ENCODE measurements around the gene FGGY. TPM values are rescaled to one million over a fixed set of nuclear protein-coding genes. Genes with fewer than 3 reads are reported as not detected.

The FGGY gene
- total RNA-seq, 1 experiment from 2014 or later: 17.8 TPM

DNA sequence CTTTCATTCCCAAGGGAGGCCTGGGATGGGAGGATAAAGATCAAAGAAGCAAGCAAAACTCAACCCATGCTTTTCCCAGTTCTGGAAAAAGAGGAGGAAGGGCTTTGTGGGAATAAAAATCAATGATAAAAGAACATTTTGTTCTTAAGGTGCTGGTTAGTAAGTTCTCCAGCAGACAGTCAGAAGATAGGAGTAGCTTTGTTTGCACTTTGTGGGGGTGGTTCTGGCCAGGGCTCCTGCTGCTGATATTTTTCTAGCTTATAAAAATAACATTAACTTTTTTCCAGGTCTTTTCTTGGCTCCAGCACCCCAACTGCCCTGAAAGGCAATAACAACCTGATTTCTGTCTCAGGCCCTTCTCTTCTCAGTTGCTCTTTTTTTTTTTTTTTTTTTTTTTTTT is 220.0 kb downstream of the FGGY start:
- no peaks in the 10 kb centered on the region for H3F3A ChIP-seq (ENCODE audit: insufficient read depth, low read depth)
- TF ChIP-seq, protein P1, sequence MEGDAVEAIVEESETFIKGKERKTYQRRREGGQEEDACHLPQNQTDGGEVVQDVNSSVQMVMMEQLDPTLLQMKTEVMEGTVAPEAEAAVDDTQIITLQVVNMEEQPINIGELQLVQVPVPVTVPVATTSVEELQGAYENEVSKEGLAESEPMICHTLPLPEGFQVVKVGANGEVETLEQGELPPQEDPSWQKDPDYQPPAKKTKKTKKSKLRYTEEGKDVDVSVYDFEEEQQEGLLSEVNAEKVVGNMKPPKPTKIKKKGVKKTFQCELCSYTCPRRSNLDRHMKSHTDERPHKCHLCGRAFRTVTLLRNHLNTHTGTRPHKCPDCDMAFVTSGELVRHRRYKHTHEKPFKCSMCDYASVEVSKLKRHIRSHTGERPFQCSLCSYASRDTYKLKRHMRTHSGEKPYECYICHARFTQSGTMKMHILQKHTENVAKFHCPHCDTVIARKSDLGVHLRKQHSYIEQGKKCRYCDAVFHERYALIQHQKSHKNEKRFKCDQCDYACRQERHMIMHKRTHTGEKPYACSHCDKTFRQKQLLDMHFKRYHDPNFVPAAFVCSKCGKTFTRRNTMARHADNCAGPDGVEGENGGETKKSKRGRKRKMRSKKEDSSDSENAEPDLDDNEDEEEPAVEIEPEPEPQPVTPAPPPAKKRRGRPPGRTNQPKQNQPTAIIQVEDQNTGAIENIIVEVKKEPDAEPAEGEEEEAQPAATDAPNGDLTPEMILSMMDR (conservative IDR thresholded peaks at IDR 0.05): no peak
- no peak for TF ChIP-seq EZH2 (IDR thresholded peaks at IDR 0.05; ENCODE audit: low read depth)
- ChIA-PET POLR2A (ENCODE audit: unreplicated experiment) (interaction anchor here (0.6 kb wide), 1 partner anchor 733 kb away, joined by 3 read pairs; the partner anchor contains the start of gene JUN), CTCF (no interaction called here)
- no peak for DNase-seq
- H3K4me3 ChIP-seq: no peak overlapping the region
- no peaks in the 10 kb centered on the region for H3K9me3 ChIP-seq (ENCODE audit: insufficient read depth, low read depth)
- H3K79me2 ChIP-seq (ENCODE audit: low read depth): no peaks in the 10 kb centered on the region
- H2AFZ ChIP-seq: no peak overlapping the region
- intact Hi-C loops (cut with micrococcal nuclease; ENCODE audit: unreplicated experiment): loop anchor here (10.0 kb wide), 1 partner anchor 1778 kb away; no protein-coding TSS in a partner anchor
- no peaks in the 10 kb centered on the region for H3K9me2 ChIP-seq (ENCODE audit: insufficient read depth)
- H3K27me3 ChIP-seq (ENCODE audit: insufficient read depth, low read depth): no peaks in the 10 kb centered on the region
- no TSS peak for BruUV-seq (replicated peaks)
- no peak overlapping the region for H3K4me2 ChIP-seq
- no peaks in the 10 kb centered on the region for H4K20me1 ChIP-seq (ENCODE audit: insufficient read depth)
- H3K36me3 ChIP-seq (ENCODE audit: low read depth): no peaks in the 10 kb centered on the region
- H3K27ac ChIP-seq: no peak overlapping the region
- no peaks in the 10 kb centered on the region for H3K4me1 ChIP-seq (replicated peaks; ENCODE audit: insufficient read depth)

DNA sequence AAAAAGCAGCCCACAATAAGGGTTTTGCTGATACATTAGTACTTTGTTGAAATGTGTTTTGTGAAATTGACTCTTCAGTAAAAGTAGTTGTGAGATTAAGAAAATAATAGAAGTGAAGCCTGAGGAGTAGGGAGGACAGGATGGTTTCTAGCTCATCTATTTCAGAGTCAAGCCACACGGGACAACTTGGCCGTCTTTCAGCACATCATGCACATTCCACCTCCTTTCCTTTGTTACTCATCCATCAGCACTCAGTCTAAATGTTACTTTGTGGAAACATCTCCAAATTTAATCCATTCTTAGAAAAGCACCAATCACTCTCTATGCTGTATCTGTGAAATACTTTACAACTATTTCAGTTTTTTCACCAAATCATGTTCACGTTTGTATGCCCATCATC is 223.3 kb downstream of the FGGY start:
- H3K27ac ChIP-seq: no peak overlapping the region
- TF ChIP-seq EZH2 (IDR thresholded peaks at IDR 0.05; ENCODE audit: low read depth): no peak
- TF ChIP-seq, protein P1 (conservative IDR thresholded peaks at IDR 0.05): no peak
- ChIA-PET CTCF (no interaction called here), POLR2A (ENCODE audit: unreplicated experiment) (no interaction called here)
- H3K4me3 ChIP-seq: no peak overlapping the region
- no peaks in the 10 kb centered on the region for H3F3A ChIP-seq (ENCODE audit: insufficient read depth, low read depth)
- H3K36me3 ChIP-seq (ENCODE audit: low read depth): no peaks in the 10 kb centered on the region
- intact Hi-C loops (cut with micrococcal nuclease; ENCODE audit: unreplicated experiment): no loop called here
- H3K79me2 ChIP-seq (ENCODE audit: low read depth): no peaks in the 10 kb centered on the region
- H4K20me1 ChIP-seq (ENCODE audit: insufficient read depth): no peaks in the 10 kb centered on the region
- BruUV-seq (replicated peaks): no TSS peak
- no peak for DNase-seq
- H3K4me2 ChIP-seq: no peak overlapping the region
- H3K27me3 ChIP-seq (ENCODE audit: insufficient read depth, low read depth): no peaks in the 10 kb centered on the region
- no peaks in the 10 kb centered on the region for H3K9me2 ChIP-seq (ENCODE audit: insufficient read depth)
- H2AFZ ChIP-seq: no peak overlapping the region
- no peaks in the 10 kb centered on the region for H3K9me3 ChIP-seq (ENCODE audit: insufficient read depth, low read depth)
- H3K4me1 ChIP-seq (replicated peaks; ENCODE audit: insufficient read depth): no peaks in the 10 kb centered on the region

GRCh38 chr1:59520827-59521418 is 224.0 kb downstream of the FGGY start:
- H3K27ac ChIP-seq: no peak overlapping the region
- TF ChIP-seq EZH2 (IDR thresholded peaks at IDR 0.05; ENCODE audit: low read depth): no peak
- TF ChIP-seq, protein P1 (conservative IDR thresholded peaks at IDR 0.05): no peak
- POLR2A ChIA-PET (ENCODE audit: unreplicated experiment): no interaction called here

More at GRCh38 chr1:59520827-59521418, 224.0 kb downstream of the FGGY start:
- Histone ChIP-seq H3K4me1 (replicated peaks; ENCODE audit: insufficient read depth) (no peaks in the 10 kb centered on the region), H3K4me3 (no peak overlapping the region), H2AFZ (no peak overlapping the region), H3F3A (ENCODE audit: insufficient read depth, low read depth) (no peaks in the 10 kb centered on the region), H3K79me2 (ENCODE audit: low read depth) (no peaks in the 10 kb centered on the region), H3K9me2 (ENCODE audit: insufficient read depth) (no peaks in the 10 kb centered on the region), H3K36me3 (ENCODE audit: low read depth) (no peaks in the 10 kb centered on the region), H3K4me2 (no peak overlapping the region), H3K27me3 (ENCODE audit: insufficient read depth, low read depth) (no peaks in the 10 kb centered on the region), H3K9me3 (ENCODE audit: insufficient read depth, low read depth) (no peaks in the 10 kb centered on the region), H4K20me1 (ENCODE audit: insufficient read depth) (no peaks in the 10 kb centered on the region)
- intact Hi-C loops (cut with micrococcal nuclease; ENCODE audit: unreplicated experiment): no loop called here
- no TSS peak for BruUV-seq (replicated peaks)
- CTCF ChIA-PET: no interaction called here
- no peak for DNase-seq
